Hepatocyte (in vitro differentiated cells): Measurements from ENCODE around the gene FOXA2. TPM values are rescaled to one million over a fixed set of nuclear protein-coding genes. Genes with fewer than 3 reads are reported as not detected.
A peak's percentile ranks its signal among the peaks of the same experiment; 100 is the strongest.

Experiments used
- DNase-seq: peaks from one replicate; pipeline ENCODE4 v3.0.0-alpha.2; 2016; ENCODE audit warnings: low spot score
- H2AFZ ChIP-seq: fragments of 200-600 bp; sonication (generic); 2 replicates; pipeline ENCODE4 v1.6.0; 2016; ENCODE audit warnings: antibody characterized with exemption, mild to moderate bottlenecking
- H3K27ac ChIP-seq: fragments of 200-600 bp; sonication (generic); 2 replicates; pipeline ENCODE4 v1.5.1; 2016; ENCODE audit warnings: mild to moderate bottlenecking
- H3K27me3 ChIP-seq: fragments of 200-600 bp; sonication (generic); 2 replicates; pipeline ENCODE4 v1.6.1; 2016
- H3K36me3 ChIP-seq: fragments of 200-600 bp; sonication (generic); replicated peaks from 2 replicates; pipeline ENCODE4 v1.5.1; 2016; ENCODE audit warnings: low read depth; ENCODE audit not compliant: insufficient read depth
- H3K4me1 ChIP-seq: fragments of 200-600 bp; sonication (generic); 2 replicates; pipeline ENCODE4 v1.5.1; 2016; ENCODE audit warnings: mild to moderate bottlenecking, moderate library complexity; ENCODE audit not compliant: insufficient read depth
- H3K4me2 ChIP-seq: fragments of 200-600 bp; sonication (generic); 2 replicates; pipeline ENCODE4 v1.6.0; 2016
- H3K4me3 ChIP-seq: fragments of 200-600 bp; sonication (generic); 2 replicates; pipeline ENCODE4 v1.5.1; 2016; ENCODE audit warnings: mild to moderate bottlenecking
- H3K79me2 ChIP-seq: fragments of 200-600 bp; sonication (generic); 2 replicates; pipeline ENCODE4 v1.6.0; 2017; ENCODE audit warnings: mild to moderate bottlenecking
- H3K9me2 ChIP-seq: fragments of 200-600 bp; sonication (generic); replicated peaks from 2 replicates; pipeline ENCODE4 v1.6.0; 2017; ENCODE audit warnings: mild to moderate bottlenecking; ENCODE audit not compliant: insufficient read depth
- H3K9me3 ChIP-seq: fragments of 200-600 bp; sonication (generic); 2 replicates; pipeline ENCODE4 v1.5.1; 2016; ENCODE audit warnings: low read depth, mild to moderate bottlenecking
- H4K20me1 ChIP-seq: fragments of 200-600 bp; sonication (generic); 2 replicates; pipeline ENCODE4 v1.6.0; 2016; ENCODE audit warnings: mild to moderate bottlenecking; ENCODE audit not compliant: insufficient read depth, poor library complexity, severe bottlenecking
- CTCF ChIP-seq: fragments of 200-600 bp; sonication (generic); IDR thresholded peaks from 2 replicates; pipeline ENCODE4 v1.5.1; 2016; ENCODE audit warnings: antibody characterized with exemption, mild to moderate bottlenecking; ENCODE audit not compliant: poor library complexity
- EZH2 ChIP-seq: fragments of 200-600 bp; sonication (generic); IDR thresholded peaks from 2 replicates; pipeline ENCODE4 v1.6.1; 2016; ENCODE audit warnings: antibody characterized with exemption, mild to moderate bottlenecking, borderline replicate concordance
- EZH2phosphoT487 ChIP-seq: fragments of 200-600 bp; sonication (generic); IDR thresholded peaks from one replicate; pipeline ENCODE4 v1.6.1; 2018; ENCODE audit warnings: antibody characterized with exemption, mild to moderate bottlenecking, low read depth, moderate library complexity; ENCODE audit not compliant: unreplicated experiment, severe bottlenecking
- WGBS: methylation state at CpG from one replicate; pipeline ENCODE4 v1.1.6; 2016; ENCODE audit warnings: low lambda C conversion rate; ENCODE audit errors: missing lambda C conversion rate; 5-methylcytosine and 5-hydroxymethylcytosine counted together
- polyA plus RNA-seq: library from polyadenylated mRNA; unstranded; fragments of >200 nt; fragmentation: Nextera tagmentation; extraction: Ambion mirVana; gene quantifications from 2 replicates; pipeline ENCODE4 v1.2.1, GENCODE V29; 2016
- total RNA-seq: library from RNA; depleted of rRNA; stranded (reverse); fragments of >200 nt; gene quantifications from 2 replicates; pipeline ENCODE4 v1.2.3, GENCODE V29; 2014

Gene FOXA2
- total and polyA plus RNA-seq, 2 experiments from 2014 or later: 7.9 to 13.3 TPM

- no peak for TF ChIP-seq EZH2
- TF ChIP-seq EZH2phosphoT487: no peak
- no peak for TF ChIP-seq CTCF
- no peaks in the 10 kb centered on the region for H3K9me2 ChIP-seq
- no peaks in the 10 kb centered on the region for H3K9me3 ChIP-seq
- H3K4me3 ChIP-seq: no peak overlapping the region
- H3K27ac ChIP-seq: no peak overlapping the region
- no peaks in the 10 kb centered on the region for H4K20me1 ChIP-seq
- peaks cover 13% of the 10 kb centered on the region for H3K4me1 ChIP-seq
- DNase-seq: no peak
- no peaks in the 10 kb centered on the region for H3K36me3 ChIP-seq
- peaks cover 20% of the 10 kb centered on the region for H3K79me2 ChIP-seq
- WGBS: 34% methylated on average over 4 of the region's 4 CpGs
- H2AFZ ChIP-seq: no peak overlapping the region
- H3K27me3 ChIP-seq: peaks cover 94% of the 10 kb centered on the region
- no peak overlapping the region for H3K4me2 ChIP-seq
Observed at GRCh38 chr20:22574545-22575086, 9.8 kb downstream of the FOXA2 start.

- Histone ChIP-seq H3K36me3 (no peaks in the 10 kb centered on the region), H3K4me1 (peaks cover 7% of the 10 kb centered on the region), H4K20me1 (no peaks in the 10 kb centered on the region), H3K79me2 (peaks cover 20% of the 10 kb centered on the region), H3K4me2 (no peak overlapping the region), H3K9me3 (no peaks in the 10 kb centered on the region), H2AFZ (no peak overlapping the region), H3K4me3 (no peak overlapping the region), H3K27me3 (peaks cover 96% of the 10 kb centered on the region), H3K27ac (no peak overlapping the region), H3K9me2 (no peaks in the 10 kb centered on the region)
- 34% methylated on average over 6 of the region's 6 CpGs for WGBS
- no peak for DNase-seq
- no peak for TF ChIP-seq CTCF
Observed at GRCh38 chr20:22572491-22572890, 11.9 kb downstream of the FOXA2 start.

GRCh38 chr20:22572023-22572422 is 12.3 kb downstream of the FOXA2 start:
- no peaks in the 10 kb centered on the region for H3K9me3 ChIP-seq
- H3K4me1 ChIP-seq: peaks cover 7% of the 10 kb centered on the region
- no peak for TF ChIP-seq CTCF
- no peak for TF ChIP-seq EZH2phosphoT487
- no peak for TF ChIP-seq EZH2
- H3K27ac ChIP-seq: no peak overlapping the region
- H2AFZ ChIP-seq: no peak overlapping the region
- H3K4me2 ChIP-seq: no peak overlapping the region
- no peaks in the 10 kb centered on the region for H3K36me3 ChIP-seq
- 32% methylated on average over 3 of the region's 3 CpGs for WGBS
- no peak for DNase-seq
- H3K4me3 ChIP-seq: no peak overlapping the region
- no peaks in the 10 kb centered on the region for H3K9me2 ChIP-seq
- H3K27me3 ChIP-seq: peaks cover 96% of the 10 kb centered on the region
- H4K20me1 ChIP-seq: no peaks in the 10 kb centered on the region
- peaks cover 16% of the 10 kb centered on the region for H3K79me2 ChIP-seq

- Histone ChIP-seq H3K4me2 (peak overlapping the region; percentile 71), H3K27me3 (peaks cover 93% of the 10 kb centered on the region), H3K36me3 (no peaks in the 10 kb centered on the region), H3K79me2 (peaks cover 7% of the 10 kb centered on the region), H3K4me3 (no peak overlapping the region), H3K27ac (no peak overlapping the region), H3K9me2 (no peaks in the 10 kb centered on the region), H4K20me1 (no peaks in the 10 kb centered on the region), H3K9me3 (no peaks in the 10 kb centered on the region), H2AFZ (no peak overlapping the region), H3K4me1 (peaks cover 7% of the 10 kb centered on the region)
- TF ChIP-seq CTCF: no peak
- 38% methylated on average over 11 of the region's 11 CpGs for WGBS
- DNase-seq: no peak
Observed at GRCh38 chr20:22569353-22569752, 15.0 kb downstream of the FOXA2 start.
